SHP77 treated with DMSO at 0.1 percent for 48 hours (cell line): ENCODE data around the gene ULBP2.
"Not testable (repeated sequence)": the region's sequence is repeated elsewhere in the genome, so short reads cannot be mapped to it uniquely, and the experiment has no call there.

Experiments used
- DNase-seq: peaks from one replicate; lab custom pipeline; 2025; lab: John Stamatoyannopoulos, UW

The ULBP2 gene

DNA sequence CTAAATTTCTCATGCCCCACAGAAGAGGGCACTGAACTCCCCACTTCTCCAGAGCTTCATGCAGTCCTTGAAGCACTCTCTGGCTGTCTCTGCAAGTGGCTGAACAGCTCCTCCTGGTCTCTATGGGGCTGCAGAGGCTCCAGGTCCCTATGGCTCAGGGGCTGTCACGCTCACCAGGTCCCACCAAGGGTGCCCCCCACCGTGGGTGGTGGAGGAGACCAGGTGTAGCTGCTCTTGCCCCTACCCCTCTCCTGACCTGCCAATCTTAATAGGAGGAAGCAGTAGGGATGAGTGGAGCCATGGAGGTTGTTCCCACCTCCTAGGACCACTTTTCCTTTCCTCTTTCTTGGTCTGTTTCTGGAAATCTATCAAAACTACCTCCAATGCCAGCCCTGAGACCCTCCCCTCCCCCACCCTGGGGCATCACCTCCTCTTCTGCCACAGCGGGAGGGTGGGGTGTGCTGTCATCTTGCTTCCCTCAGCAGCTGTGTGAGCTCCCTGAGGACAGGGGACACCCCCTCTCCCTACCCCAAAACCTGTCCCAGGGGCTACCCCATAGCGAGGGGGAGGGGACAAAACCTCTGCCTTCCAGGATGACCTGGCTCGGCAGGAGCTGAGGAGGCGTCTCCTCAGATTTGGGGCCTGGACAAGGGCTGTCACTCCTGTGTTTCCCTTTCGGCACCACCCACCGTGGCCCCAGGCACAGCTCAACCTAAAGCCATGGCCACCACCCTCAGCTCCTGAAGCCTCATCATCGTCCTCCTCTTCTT is 31.9 kb upstream of the ULBP2 start:
- no peak for DNase-seq

DNA sequence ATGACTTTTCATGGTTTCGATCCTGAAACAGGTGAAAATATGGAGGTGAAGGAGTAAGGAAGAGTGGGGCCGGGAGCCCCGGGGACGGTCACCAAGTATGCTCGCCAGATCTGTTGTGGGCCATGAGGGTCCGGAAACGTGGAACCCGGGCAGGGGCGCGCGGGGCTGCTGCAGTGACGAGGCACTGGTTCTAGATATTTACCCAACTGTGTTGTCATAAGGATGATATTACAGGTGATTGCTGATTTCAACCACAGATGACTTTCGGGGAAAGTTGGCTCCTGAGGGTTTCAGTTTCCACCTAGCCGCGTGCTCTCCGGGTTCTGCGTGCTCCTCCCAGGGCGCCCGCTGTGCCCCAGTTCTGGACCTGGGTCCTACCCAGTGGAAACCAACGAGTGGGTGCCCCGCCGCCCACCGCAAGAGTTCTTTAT is 31.1 kb upstream of the ULBP2 start:
- no peak for DNase-seq

DNA sequence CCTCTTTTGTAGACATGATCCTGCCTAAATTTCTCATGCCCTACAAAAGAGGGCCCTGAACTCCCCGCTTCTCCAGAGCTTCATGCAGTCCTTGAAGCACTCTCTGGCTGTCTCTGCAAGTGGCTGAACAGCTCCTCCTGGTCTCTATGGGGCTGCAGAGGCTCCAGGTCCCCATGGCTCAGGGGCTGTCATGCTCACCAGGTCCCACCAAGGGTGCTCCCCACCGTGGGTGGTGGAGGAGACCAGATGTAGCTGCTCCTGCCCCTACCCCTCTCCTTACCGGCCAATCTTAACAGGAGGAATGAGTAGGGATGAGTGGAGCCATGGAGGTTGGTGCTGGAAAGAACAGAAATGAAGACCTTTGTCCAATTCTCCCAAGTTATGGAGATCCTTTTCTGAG is 29.1 kb upstream of the ULBP2 start:
- DNase-seq: not testable (repeated sequence)

DNA sequence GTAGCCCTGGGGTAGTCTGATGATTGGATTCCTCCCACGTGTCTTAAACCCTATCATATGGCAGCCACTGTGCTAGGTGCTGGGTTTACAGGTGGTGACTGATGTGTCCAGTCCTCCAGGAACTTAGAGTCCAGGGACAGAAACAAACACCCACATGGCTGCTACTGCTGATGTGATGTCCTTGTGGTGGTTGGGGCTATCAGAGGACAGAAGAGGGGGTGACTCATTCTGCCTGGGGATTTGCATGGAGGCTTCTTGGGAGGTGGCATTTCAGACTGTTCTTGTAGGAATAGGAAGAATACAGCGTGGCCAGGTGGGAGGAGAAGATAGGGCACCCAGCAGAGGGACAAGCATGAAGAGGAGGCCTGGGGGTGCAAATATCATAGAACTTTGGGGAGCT is 28.7 kb upstream of the ULBP2 start:
- no peak for DNase-seq

DNA sequence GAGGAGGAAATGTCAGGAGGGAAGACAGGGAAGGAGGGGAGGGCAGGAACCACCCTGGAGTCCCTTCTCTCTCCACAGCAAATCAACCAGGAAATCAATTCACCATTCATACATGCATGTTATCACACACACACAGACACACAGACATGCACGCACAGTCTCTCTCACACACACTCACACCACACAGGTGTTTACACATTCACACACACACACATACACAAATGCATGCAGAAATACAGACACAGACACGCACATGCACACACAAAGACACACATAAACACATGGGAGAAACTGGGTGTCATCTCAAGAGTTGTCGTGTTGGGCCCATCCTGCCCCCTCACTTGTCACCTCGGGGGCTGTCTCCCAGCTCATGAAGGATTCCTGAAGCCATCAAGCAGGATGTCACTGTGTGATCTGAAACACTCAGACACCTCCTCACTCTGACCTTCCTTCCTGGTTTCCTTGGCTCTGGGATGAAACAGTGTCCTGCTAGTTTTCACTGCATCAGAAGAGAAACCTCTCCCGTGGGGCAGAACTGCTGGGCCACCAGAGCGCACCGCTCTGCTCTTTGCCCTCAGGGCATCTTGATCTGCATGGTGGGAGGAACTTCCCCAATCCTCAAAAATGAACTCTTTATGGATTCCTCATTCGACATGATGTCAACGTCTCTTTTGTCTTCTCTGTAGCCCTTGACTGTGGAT is 28.1 kb upstream of the ULBP2 start:
- DNase-seq: no peak

DNA sequence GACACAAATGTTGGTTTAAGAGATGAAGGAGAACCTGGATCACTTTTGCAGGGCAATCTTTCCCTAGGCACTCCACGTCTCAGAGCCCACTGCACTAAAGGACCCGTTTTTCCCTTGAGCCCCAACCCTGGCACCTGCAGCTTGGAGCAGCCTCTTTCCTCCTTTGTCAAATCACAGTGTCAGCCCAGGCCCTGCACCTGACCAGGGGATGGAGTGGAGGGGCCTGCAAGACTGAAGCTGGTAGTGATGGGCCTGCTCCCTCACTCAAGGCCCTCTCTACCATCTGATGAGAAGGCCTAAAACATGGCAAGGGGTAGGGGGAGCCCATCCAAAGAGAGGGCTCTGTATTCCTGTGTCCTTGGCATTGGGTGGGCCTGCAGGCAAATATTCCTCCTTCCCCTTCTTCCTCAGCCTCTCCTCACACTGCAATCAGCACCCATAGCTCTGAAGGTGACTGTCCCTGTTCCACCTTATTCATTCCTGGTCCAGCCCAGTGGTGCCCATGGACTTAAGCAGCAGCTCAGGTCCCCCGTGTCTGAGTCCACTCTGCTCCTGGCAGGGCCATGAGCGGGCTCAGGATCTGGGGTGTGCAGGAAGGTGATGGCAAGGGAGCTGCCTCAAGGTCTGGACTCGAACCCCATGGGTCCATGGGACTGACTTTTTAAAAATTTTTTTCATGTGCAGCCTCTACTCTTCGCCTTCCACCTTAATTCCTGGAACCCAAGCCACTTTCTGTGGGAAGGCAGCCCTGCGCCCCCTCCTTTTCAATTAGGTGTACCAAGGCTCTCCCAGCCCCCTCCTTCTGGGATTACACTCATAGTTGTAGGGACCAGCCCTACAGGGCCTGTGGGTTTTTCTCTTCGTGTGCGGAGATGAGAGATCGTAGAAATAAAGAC is 25.6 kb upstream of the ULBP2 start:
- no peak for DNase-seq

DNA sequence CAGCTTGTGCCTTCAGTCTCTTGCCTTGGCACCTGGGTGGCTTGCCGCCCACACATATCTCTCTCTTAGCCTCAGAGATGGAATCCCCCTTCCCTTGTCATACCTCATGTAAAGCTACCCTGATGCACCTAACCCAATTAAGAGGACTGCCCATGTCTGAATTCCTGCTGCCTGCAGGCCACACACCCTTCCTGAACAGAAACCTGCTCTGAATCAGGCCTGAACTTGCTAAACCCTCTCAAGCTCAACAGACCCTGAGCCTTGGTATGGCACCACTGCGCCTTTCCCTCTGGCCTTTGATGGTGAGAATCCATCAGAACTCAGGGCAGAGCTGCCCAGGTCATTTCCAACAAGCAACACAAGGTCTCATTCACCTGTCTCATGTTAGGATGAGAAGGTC is 24.1 kb upstream of the ULBP2 start:
- DNase-seq: no peak

DNA sequence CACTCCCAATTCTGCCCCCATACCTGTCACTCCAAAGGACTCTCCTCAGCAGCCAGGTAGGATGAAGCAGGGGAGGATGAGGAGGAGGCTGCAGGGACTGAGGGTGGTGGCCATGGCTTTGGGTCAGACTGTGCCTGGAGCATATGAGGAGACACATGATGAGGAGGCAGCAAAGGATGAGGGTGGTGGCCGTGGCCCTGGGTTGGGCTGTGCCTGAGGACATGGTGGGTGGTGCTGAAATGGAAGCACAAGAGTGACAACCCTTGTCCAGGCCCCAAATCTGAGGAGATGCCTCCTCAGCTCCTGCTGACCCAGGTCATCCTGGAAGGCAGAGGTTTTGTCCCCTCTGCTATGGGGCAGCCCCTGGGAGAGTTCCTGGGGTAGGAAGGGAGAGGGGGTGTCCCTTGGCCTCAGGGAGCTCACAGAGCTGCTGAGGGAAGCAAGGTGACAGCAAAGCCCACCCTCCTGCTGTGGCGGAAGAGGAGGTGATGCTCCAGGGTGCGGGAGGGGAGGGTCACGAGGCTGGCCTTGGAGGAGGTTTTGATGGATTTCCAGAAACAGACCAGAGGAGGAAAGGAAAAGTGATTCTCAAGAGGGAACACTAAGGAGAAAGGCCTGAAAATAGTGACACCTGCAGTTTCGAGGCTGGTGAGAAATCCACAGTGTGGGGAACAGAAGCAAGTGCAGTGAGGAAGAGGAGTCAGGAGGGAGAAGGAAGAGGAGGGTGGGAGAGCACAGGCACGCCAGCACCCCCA is 23.5 kb upstream of the ULBP2 start:
- no peak for DNase-seq

DNA sequence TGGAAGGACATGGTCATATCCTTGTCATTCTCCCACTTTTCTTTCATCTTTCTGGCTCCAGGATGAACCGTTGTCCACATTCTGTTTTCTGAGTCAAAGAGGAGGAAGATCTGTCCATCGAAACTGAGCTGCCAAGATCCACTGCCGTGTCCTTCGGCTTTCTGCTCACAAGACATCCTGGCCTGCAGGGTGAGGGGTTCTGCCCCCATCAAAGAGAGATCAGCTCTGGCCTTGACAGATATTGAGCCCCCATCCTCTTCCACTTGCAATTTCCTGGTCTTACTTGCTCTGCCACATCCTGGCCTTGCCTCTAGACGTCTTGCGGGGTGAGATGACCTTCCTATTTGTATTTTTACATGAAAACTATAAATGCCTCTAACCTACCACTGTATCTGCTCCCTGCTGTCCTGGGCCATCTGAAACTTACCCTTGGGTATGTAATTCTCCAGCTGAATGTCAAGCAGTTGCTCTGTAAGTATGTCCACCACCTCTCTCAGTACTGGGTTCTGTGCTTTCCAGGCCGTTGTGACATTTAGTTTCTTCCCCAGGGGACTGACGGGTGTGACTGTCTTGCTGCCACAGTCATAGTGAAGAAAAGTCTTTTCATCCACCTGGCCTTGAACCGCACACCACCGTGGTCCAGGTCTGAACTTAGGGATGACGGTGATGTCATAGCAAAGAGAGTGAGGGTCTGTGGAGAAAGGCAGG is 22.5 kb upstream of the ULBP2 start:
- not testable (repeated sequence) for DNase-seq

DNA sequence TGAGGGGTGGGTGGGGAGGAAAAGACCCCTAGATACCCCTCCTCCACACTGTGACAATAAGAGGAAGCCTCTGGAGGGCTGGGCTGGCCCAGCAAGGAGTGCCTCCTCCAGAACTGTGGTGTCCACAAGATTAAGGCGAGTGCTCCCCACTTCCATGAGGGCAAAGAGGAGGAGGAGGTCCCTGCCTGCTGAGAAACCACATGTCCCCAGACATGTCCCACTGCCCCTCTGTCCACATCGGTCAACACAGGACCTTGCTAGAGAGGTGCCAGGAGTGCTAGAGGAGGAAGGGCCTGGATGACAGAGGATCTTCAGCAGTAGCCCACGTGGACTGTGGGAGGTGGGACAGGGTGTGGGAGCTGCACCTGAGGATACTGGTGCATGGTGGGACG is 22.0 kb upstream of the ULBP2 start:
- no peak for DNase-seq

DNA sequence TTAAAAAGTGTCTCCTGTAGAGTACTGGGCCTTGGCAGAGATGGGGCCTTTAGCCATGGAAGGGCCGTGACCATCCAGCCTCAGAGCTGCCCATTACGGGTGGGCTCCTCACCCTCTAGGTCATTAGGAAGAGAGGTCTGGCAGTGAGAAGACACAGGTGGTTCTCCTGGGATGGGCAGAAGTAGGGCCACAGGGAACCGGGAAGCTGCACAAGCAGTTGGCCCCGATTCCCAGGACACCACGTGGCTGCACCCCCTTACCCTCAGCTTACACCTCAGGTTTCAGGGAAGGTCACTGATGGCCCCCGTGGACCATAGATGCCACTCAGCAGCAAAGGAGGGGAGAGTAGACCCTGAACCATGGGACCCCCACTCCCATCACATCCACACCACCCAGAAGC is 20.5 kb upstream of the ULBP2 start:
- DNase-seq: no peak

DNA sequence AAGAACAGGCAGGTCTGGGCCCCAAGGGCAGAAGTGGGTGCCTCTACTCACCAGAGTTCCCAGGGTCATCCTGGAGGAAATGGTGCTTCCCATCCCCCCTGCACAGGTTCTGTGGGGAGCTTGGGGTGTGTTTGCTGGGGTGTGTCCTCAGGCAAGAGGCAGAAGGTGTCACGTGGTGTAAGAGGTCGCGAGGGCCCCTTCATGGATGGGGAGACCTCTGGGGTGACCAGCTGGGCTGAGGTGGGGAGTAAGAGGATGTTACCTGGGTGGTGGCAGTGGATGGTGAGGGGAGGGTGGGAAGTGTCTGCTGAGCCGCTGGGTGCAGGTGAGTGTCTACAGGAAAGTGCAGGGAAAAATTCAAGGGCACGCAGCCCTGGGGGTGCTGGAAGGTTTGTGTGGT is 19.7 kb upstream of the ULBP2 start:
- not testable (repeated sequence) for DNase-seq

DNA sequence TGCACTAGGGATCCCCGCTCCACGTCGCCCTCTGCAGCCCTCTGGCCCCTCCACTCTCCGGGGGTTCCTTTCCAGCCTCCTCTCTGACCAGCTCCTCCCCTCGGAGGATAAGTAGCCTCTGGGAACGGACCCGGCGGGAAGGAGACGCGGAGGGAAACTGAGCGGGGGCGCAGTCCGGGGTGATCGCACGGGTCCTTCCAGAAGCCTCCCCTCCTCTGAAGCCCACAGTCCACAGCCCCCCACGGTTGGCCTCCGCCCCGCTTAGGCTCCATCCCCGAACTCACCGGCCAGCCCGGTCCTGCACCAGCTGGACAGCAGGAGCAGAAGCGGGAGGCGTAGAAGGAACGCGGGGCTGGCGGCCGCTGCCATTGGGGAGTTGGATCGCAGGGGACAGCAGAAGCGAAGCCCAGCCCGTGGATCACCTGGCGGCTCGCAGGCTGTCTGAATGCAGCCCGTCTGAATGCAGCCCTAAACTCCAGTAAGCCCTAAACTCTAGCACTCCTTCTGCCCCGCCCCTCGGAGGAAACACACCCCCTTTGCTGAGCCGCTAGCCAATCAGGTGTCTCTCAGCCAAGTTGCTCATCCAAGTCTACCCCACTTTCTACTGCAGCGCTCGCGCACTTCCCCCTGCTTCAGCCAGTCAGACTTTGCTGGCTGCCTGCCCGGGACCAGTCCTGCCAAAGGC is 19.0 kb upstream of the ULBP2 start, which contains the start of gene RAET1G:
Gene RAET1G (minus strand): TSS at position 480 of the 685 bp plus-strand sequence. CDS start 111 bp downstream, at position 369.
- peak; percentile 61 for DNase-seq

DNA sequence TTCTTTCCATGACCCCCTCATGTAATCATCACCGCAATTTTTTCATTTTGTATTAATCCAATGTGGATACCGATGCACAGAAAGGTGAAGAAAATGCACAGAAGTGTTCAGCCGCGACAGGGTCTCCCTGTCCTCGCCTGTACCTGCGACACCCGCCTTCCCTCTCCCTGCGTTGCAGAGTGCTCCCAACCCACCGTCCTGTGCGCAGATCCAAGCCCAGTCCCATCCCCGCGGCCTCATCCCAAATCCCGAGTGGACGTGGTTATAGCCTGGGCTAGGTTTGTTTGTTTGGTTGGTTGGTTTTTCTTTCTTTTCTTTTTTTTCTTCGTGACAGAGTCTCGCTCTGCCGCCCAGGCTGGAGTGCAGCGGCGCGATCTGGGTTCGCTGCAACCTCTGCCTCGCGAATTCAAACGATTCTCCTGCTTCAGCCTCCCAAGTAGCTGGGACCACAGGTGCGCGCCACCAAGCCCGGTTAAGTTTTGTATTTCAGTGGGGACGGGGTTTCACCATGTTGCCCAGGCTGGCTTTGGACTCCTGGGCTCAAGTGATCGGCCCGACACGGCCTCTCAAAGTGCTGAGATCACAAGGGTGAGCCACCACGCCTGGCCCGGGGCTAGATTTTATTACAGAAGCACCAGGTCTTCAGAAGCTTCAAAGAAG is 18.4 kb upstream of the ULBP2 start:
- DNase-seq: no peak

DNA sequence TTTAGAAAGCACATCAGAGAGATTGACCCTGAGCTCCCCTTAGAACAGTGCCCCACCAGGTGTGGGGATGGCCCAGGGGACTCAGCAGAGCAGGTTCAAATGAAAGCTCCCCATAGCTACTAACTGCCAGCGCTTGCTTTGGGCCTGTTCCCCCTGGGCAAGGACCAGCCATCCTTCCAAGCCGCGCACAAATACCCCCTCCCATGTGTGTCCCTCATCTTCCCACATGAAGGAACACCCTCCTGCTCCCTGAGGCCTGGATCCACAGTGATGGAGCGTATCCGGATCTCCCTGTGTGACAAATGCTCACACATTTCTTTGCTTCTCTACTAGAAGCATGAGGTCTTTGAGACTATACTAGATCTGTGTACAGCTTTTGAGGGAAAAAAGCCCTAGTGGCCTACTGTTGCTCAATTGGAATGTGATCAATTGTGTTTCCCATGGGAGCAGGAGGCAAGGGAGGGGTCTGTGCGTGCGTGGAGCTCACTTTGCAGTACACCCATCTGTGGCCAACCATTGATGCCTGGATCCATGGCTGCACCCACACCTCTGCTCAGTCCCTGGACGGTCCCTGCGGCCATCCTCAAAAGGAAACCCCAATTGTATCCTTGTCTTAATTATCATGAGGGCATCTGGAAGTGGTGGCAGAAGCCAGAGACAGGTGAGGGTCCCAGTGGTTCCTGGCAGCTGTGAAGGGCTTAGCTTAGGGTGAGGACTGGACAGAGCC is 17.4 kb upstream of the ULBP2 start:
- DNase-seq: no peak

DNA sequence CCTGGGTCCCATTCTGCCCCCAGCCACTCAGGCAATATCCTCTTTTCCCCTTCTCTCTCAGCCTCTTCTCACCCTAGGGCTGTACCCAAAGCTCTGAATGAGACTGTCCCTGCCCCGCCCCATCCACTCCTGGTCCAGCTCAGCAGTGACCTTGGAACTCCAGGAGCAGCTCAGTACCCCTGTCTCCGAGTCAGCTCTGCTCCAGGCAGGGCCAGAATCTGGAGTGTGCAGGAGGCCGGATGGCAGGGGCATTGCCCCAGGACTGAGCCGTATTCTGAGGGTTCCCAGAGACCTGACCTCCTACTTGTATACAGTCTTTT is 16.9 kb upstream of the ULBP2 start:
- DNase-seq: no peak

DNA sequence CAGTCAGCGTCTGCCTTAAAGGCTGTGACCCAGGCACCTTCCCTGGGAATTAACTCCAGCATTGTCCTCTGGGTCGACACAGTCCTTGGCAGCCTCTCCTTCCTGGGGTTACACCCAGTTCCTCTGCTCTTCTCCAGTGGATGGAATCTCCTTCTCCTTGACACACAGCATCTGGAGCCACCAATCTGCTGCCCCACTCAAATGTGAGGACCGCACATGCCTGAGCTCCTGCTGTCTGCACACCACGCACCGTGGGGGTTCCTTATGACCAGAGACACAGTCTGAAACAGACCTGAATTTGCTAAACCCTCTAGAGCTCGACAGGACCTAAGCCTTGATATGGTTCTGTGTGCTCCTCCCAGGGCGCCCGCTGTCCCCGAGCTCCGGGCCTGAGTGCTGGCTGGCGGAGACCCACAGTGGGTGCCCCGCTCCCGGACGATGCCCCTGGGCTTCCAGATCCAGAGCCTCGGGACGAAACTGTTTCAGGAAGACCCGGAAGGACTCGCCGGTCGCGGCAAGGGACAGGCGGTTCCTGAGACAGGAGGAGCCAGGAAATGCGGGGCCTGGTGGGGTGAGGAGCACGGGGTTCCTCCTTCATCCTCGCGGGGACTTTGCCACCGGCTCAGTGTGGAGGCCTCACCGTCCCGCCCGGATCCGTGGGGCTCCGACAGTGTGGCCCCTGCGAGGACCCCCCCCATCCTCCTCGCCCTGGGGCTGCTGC is 16.4 kb upstream of the ULBP2 start:
- DNase-seq: no peak

DNA sequence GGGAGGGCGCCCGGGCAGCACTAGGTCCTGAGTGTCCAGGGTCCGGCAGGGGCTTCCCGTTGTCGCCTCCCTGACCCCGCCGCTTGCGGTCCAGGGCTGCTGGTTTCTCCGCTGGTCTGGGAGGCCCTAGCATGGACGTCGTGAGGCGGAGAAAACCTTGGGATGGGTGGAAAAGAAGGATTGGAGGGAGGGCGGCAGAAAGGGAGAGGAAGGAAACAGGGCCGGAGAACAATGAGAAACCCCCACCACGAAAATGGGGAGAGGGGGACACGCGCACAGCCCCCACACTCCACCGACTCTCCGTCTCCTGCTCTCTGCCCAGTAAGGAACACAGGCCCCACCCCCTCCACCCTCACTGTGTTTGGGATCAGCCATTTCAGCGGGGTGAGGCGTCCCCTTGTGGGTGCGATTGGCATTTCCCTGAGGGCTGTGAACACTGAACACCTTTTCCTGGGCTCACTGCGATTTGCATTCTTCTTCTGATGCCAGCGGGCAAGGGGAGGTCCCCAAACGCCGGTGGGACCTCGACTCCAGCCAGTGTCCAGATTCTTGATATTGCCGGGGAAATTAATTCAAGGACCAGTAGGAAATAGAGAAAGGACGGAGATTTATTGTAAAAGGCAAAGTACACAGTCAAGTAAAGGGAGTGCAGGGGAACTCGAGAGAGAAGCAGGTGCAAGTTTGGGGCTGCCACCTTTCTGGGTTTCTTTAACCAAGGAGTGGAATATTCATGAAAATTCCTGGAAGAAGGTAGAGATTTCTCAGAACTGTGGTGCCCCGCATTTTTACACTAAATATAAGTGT is 15.6 kb upstream of the ULBP2 start:
- peak; percentile 30 for DNase-seq
